ENCODE results near the gene CDKN2AIP. TPM values are rescaled to one million over a fixed set of nuclear protein-coding genes. Genes with fewer than 3 reads are reported as not detected.
"Not testable (repeated sequence)": the region's sequence is repeated elsewhere in the genome, so short reads cannot be mapped to it uniquely, and the experiment has no call there.

CDKN2AIP gene
- total RNA-seq, 1 donor from 2014 or later = 56.5 TPM

DNA sequence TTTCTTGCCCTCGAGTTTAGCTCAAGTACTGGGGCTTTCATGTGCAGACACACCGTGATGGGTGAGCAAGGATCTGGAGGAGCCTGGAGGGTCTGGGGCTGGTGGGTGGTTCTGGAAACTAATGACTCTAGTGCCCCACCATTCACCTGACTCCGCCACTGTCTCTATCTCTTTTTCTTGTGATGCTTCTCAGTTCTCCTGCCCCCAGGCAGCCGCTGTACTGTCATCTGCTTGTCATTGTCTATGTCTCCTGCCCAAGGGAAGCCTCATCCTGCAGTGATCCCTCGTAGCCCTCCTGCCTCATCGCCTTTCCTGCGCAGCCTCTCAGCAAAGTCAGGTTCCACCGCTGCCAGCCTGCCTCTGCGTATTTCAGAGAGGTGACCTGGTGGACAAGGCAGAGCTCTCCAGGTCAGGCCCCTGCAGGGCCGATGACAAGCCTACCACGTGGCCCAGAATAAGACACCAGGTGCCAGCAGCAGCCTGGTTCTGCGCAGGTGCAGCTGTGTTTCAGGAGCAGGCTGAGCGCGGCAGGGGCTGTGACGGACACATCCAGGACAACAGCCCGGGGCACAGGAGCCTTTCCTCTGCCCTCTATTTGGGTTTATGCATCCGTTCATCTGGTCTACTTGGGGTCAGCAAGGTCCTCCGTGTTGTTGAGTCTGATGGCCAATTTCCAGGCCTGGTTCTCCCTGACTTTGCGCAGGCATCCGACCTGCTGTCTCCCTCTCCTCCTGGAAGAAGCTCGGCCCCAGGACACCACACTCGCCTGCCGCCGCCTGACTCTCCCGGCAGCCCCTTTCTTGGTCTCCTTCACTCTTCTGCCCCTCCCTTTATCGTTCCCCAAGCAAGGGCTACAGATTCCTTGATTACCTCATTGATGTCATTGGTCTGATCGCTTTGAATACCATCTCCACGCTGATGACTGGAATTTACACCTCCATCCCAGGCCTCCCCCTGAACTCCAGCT is 30.9 kb upstream of the CDKN2AIP start:
- no peak for DNase-seq (ENCODE audit: low read depth)

DNA sequence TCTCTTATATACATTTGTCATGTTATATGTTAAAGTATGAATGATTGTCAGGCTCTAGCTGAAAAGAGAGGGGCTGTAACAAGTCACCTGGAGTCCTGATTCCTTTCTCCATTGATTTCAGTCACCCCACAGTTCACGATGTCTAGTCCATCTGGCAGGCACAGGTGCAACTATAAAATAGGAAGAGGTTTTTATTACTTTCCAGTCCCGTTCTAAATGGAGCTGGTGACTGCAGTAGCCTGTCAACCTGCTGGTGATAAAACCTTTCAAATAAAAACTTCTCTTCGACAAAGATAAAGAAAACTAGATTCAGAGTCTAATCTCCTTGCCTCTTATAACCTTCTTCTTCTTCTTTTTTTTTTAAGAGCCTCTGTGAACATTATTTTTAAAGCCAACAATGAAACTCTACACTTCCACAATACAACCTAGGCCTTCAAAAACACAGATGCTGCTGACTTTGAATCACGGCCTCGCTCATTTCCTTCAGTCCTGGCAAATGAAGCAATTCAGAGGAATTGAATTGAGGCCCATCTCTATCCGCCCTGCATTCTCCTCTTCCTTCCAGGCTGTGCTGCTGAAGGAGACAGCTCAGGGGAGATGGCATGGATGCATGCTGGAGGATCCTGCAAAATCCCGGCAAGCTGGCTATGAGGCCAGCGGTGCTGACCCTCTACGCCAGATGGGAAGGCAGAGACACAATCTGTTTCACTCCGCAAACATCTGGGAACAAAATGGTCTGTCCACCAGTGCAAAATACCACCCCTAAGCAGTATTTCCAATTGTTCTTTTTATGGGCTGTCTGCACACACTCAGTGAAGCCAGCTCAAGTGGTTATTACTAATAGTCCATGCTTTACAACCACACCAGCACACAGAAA is 27.3 kb upstream of the CDKN2AIP start:
- no peak for DNase-seq (ENCODE audit: low read depth)

DNA sequence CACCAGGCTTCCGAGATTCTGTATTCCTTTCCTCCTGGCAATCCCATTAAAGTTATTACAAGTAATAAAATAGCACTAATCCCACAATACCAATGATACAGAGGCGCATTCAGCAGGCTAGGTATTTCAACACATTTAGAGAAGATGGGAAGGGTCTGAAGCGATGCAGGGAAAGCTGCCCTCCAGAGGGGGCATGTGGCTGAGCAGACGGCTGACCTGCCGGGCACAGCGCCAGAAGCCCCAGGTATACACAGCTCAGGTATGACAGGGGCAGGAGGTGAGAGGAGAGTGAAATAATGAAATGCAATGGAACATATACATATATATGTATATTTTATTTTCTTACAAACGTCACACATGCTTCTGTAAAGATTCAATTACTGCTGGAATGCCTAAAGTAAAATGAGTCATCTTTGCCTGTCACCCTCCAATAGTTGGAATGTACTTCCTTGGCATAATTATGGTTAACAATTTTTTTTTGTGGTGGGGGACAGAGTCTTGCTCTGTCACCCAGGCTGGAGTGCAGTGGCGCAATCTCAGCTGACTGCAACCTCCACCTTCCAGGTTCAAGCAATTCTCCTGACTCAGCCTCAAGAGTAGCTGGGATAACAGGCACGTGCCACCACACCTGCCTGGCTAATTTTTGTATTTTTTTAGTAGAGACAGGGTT is 21.3 kb upstream of the CDKN2AIP start:
- DNase-seq (ENCODE audit: low read depth) = peak; percentile 99

DNA sequence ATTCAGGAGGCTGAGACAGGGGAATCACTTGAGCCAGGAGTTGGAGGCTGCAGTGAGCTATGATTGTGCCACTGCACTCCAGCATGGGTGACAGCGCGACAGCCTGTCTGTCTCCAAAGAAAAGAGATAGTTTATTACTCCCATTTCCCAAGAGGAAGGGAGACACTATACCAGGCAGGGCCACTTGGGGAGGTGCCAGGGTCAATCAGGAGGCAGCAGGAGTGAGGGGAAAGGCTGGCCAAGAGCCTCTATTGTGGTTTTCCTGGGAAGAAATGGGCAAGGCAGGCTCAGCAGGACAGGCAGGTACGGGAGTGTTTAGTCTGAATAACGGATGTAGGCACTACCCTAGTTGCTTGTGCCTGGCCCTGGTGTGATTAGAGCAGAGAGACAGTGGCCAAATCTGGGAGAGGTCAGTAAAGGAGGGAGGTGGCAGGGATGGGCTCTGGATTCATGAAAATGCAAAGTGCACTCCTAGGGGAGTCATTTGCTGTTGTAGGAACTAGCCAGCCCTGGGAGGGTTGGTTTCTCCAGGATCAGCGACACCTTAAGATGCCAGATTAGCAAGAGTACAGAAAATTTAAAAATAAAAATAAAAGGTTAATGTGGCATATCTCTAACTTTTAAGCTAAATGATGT is 20.2 kb upstream of the CDKN2AIP start:
- DNase-seq (ENCODE audit: low read depth) = no peak

DNA sequence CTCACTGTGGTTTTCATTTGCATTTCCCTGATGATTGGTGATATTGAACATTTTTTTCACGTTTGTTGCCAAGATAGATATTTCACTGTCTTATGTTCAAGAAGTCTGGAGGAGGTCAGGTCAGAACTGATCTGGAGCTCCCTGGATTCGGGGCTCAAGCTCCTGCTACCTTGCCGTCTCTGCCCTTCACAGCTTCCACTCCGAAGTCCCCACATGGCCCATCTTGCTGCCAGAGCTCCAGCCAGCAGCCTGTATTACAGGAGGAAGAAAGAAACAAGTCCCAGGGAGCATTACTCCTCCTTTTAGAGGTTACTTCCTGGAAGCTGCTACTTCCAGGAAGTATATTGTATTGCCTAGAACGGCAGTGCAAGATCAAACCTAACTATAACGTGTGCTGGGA is 17.9 kb upstream of the CDKN2AIP start:
- no peak for DNase-seq (ENCODE audit: low read depth)

DNA sequence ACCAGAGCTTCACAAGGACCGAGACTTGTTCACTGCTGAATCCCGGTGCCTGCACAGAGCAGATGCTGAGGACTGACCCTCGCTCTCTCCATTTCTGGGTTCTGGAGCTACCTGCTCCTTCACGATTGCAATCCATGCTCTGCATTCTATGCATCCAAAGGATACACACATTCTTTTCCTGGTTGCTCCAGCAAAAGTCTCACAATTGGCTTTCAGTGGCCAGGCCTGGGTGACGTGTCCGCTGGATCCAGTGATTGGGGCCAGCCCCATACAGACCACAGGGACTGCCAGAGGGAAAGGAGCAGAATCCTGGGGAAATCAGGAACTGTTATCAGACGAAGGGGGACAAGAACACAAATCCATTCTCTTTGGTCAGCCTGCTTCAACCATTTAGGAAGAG is 14.9 kb upstream of the CDKN2AIP start:
- no peak for DNase-seq (ENCODE audit: low read depth)

DNA sequence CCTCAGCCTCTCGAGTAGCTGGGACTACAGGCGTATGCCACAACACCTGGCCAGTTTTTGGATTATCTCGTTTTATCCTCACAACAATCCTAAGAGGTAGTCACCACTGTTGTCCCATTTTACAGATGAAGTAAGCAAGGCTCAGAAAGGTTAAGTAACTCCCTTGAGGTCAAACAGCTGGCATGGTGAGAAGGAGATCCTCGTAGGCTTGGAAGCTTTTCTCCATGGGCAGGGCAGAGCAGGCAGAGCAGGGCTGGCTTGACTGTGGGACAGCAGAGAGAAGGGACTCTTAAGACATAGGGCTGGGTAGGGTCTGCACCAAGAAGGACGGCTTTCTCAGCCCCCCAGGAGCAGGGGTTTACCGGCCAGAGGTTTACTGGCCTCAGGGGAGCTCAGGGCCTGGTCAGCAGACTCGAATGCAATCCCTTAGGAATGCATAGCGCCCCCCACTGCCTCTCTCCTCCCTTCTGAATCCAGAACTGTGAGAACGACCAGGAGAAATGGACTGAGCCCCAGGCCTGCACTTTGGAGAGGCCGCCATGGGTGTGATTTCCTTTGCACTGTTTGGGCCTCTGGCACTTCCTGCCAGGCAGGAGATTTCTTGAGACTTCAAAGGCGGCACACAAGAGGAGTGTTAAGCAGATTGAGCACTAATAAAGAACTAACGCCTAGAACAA is 14.0 kb upstream of the CDKN2AIP start:
- DNase-seq (ENCODE audit: low read depth) = no peak

DNA sequence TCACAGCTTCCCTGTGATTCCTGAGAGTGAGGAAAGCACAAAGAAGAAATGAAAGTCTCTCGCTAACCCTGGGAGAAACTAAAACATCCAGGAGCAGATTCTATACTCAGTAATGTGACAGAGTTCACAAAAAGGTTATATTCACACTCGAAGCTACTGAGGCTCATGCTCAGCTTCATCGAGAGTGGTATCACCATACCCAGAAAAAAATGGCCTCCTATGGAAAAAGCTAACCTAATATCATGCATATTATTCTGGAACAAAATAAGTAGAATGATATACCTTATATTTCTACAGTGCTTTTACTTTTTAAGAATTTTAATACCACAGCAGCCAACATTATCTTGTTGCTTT is 13.5 kb upstream of the CDKN2AIP start:
- DNase-seq (ENCODE audit: low read depth) = no peak

DNA sequence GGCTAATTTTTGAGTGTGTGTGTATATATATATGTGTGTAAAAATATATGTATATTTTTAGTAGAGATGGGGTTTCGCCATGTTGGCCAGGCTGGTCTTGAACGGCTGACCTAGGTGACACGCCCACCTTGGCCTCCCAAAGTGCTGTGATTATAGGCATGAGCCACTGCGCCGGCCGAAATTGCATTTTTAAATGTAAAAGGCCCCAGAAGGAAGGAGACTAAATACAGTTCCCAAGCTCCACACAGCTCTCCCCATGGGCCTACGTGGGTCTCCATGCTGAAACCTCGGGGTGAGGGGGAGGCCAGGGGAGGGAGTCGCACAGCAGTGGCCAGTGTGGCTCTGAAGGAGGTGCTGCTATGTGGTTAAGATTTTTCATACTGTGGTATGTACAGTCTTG is 12.8 kb upstream of the CDKN2AIP start:
- DNase-seq (ENCODE audit: low read depth) = no peak

DNA sequence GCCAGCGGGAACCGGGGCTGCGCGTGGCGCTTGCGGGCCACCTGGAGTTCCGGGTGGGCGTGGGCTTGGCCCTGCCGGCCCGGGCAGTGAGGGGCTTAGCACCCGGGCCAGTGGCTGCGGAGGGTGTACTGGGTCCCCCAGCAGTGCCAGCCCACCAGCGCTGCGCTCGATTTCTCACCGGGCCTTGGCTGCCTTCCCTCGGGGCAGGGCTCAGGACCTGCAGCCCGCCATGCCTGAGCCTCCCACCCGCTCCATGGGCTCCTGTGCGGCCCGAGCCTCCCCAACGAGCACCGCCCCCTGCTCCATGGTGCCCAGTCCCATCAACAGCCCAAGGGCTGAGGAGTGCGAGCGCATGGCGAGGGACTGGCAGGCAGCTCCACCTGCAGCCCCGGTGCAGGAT is 11.3 kb upstream of the CDKN2AIP start:
- DNase-seq (ENCODE audit: low read depth) = not testable (repeated sequence)

DNA sequence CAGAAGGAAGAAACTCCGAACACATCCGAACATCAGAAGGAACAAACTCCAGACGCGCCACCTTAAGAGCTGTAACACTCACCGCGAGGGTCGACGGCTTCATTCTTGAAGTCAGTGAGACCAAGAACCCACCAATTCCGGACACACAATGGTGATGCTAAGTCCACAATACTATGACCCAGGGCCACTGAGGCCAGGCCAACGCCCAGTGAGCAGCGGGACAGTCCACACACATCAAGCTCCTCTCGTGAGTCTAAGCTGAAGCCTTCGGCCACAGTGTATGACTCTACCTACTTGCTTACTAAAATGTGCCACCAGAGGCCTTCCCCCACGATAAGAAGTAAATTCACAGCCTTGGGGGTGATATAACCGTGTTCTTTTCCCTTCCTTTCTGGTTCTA is 10.2 kb upstream of the CDKN2AIP start:
- DNase-seq (ENCODE audit: low read depth) = no peak

DNA sequence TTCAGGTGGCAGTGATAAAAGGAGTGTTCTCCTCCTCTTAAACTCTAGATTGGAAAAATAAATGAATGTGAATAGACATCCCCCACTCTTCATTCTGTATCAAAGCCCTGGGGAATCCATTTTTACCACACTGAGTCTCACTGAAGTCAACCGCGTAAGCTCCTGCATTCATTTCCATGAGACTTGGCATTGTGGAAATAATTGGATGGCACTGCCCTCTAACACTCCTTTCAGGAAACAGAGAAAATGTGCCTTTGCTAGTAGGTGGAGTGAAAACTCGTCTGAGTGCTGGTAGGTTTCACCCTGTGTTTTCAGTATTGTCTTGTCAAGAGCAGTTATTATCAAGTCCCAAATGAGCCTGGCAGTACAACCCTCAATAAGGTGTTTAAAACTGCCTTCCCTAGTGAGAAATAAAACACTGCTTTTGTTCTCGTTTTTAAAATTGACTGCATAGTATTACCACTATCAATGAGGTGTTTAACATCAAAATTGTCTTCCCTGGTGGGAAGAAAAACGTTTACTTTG is 9.7 kb upstream of the CDKN2AIP start:
- no peak for DNase-seq (ENCODE audit: low read depth)

DNA sequence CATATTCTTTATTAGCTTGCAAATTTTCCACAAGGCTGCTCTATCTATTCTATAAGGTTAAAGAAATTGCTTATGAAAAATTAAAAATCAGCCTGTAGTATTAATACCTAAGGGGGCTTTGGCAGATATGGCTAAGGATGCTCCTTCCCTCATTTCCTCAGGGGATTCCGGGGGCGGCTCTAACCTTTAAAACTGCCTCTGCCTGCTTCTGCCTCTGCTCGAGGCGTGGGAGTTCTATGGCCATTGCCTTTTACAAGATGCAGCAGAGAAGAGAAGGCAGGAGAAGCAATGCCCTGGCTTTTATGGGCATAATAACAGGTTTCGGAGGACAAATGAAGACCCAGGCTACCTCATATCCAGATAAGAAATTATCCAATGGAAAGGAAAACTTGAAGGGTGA is 8.6 kb upstream of the CDKN2AIP start:
- DNase-seq (ENCODE audit: low read depth) = no peak

DNA sequence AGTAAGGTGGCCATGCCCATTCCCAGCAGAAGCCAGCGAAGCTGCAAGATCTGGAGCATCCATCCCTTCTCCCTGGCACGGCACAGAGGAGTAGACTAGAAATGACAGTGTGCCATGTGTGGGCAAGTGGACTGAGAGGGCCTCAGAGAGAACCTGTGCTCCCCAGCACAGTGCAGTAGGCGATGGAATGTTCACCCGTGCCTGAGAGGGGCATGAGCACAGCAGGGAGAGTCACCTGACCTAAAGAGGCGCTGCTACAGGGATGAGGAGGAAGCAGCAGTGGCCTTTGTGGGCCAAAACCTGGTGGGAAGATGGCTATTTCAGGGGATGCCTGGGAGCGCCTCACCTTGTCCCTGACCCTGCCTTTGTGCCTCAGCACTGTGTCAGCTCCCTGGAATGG is 8.0 kb upstream of the CDKN2AIP start:
- DNase-seq (ENCODE audit: low read depth) = no peak

DNA sequence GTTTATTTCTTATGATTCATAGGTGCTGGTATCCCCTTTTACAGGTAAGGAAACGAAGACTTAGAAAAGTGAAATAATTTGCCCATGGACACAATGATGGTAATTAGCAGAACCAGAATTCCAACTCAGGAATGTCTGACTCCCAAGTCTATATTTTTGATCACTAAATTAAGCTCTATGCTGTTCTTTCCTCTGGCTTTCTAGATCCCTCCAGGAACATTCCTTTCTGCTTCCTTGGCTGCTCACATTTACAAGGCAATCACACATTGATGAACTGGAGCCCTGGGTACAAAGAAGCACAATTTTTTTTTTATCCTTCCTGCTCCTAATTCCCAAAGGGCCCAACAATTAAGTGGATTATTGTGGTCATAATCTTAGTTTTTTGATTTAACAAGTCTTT is 7.0 kb upstream of the CDKN2AIP start:
- peak; percentile 74 for DNase-seq (ENCODE audit: low read depth)

DNA sequence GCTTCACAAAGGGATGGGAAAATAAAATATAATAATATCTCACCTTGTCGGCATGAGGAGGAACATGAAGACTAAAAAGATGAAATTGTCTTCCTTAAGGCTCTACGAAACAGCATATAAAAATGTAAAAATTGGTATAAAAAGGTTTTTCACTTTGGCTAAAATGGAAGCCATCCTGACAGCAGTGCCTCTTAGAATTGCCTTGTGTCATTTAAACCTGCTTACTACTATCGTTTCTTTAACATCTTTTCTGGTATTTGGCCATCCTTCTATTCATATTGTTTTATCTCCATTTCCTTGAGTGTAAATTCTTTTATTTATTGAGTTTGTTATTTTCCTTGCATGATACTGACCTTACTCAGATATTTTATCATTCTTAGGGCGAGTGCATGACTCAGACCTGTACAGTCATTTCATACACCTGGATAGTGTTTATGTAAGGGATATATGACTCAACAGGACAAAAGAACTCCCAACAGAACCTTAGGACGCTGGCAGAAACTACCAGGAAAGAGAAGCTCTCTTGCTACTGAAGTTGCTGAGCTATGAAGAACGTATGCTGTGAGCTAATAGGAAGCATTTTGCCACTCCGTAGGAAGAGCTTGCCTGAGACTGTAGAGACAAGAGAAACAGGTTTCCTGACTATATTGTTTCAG is 5.8 kb upstream of the CDKN2AIP start:
- DNase-seq (ENCODE audit: low read depth) = peak; percentile 99

DNA sequence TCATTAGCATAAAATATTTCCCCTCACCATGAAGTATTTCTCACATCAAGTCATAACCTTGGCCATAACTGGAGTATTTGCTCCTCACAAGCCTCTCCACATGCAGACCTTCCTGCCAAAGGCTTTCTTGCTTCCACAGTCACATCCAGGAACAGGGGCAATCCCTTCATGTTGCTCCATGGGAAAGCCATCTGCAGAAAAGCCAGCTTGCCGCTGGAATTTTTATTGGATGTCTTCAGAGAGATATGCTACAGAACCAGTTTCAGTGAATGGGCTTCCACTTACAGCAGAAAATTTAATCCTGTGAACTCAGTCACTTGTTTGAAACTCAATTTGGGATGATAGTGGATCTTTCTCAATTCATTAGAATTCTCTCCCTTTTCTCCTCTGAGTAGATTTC is 3.2 kb upstream of the CDKN2AIP start:
- DNase-seq (ENCODE audit: low read depth) = no peak

DNA sequence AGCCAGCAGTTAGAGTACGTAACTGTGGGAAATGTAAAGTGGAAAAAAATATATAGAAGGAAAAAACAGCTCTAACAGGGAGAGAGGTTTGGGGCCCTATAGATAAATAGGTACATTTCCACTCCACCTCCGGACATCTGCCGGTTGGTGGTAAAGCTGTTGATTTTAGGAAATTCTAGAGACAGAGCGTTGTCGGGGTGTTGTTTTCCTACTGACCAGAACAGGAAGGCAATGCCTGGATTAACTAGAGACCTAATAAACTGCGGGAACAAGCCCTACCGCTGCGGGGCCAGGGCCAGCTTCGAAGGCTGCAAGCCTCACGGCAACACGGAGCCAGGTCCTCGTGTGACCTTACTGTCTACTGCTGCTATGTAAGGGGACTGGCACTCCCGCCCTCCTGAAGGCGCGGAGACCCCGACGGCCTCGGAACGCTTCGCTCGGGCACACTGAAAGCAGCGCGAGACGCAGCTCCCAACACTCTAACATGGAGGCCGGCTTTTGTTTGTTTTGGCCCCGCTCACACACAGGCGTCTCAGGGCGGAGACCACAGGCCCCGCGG is 702 bp upstream of the CDKN2AIP start:
- DNase-seq (ENCODE audit: low read depth) = peak; percentile 58

DNA sequence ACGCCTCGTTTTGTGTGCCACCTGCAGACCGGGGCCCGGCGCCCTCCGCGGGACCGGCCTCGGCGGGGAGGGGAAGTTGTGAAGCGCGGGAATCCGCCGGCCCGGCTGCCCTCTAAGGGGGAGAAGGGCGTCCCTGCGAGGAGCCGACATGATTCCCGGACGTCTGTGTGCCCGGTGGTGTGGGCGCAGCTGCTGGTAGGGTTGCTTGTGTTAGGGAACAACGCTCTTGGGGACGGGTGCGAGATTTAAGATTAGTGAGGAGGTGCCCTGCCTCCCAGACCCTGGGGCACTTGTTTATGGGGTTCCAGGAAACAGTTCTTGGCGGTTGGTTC is 627 bp downstream of the CDKN2AIP start:
- DNase-seq (ENCODE audit: low read depth) = no peak

DNA sequence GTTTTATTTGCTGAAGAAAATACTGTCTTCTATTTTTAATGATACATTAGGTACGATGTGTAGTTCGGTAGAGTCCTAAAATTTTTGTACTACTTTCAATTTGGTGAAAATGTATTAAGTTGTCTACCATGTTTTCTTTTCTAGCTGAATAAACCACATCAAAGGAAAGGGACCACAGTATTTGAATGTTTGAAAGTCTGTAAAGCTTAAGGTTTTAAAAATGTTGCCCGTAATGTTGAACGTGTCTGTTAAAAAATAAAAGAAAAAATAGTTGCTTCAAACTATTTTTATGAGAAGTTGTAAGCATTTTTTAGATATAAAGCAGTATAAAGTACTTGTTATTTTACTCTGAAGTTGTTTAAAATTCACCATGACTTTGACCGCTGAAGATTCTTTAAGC is 3.2 kb downstream of the CDKN2AIP start:
- DNase-seq (ENCODE audit: low read depth) = no peak
